ENCODE results near the gene WNK3. TPM values are rescaled to one million over a fixed set of nuclear protein-coding genes. Genes with fewer than 3 reads are reported as not detected.

Gene WNK3
- total and polyA plus RNA-seq, 10 donors: 0.06 to 1.8 (median 0.97) TPM

DNA sequence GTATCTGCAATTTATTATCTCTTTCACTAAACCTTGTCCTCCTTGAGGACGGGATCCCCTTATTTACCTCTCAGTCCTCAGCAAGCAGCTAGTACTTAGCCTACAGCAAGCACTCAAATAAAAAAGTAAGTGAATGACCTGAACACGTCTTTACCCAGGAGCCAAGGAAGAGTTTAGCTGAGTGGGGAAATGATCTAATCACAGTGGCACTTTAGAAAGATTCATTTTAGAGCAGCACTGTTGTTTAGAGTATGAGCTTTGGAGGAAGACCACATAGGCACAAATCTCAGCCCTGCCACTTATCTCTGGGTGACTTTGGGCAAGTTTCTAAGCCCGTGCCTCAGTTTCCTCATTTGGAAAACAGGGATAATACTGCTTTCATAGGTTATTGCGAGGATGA, 177.4 kb downstream of the WNK3 start:
- DNase-seq: no peak
- H3K27ac ChIP-seq: no peak overlapping the region
- H3K4me3 ChIP-seq: no peak overlapping the region
- peaks cover 0 to 12% (median 0%) of the 10 kb centered on the region in 6 donors for H3K36me3 ChIP-seq
- intact Hi-C loops (cut with DNase I; ENCODE audit: low total_unique reads): loop anchor here (10.0 kb wide), 1 partner anchor 136 kb away; the partner anchor contains the start of gene PHF8
- peaks cover 15 to 52% (median 28%) of the 10 kb centered on the region in 6 donors for H3K4me1 ChIP-seq
- 54 to 76% (median 65%) methylated on average over 4 of the region's 4 CpGs for WGBS, 5 donors
- H3K27me3 ChIP-seq (replicated peaks in 1 of 7): no peaks in the 10 kb centered on the region
- no peaks in the 10 kb centered on the region for H3K9me3 ChIP-seq
- TF ChIP-seq POLR2AphosphoS5 (IDR thresholded peaks at IDR 0.05) (no peak), POLR2A (IDR thresholded peaks at IDR 0.05) (no peak), CTCF (IDR thresholded peaks at IDR 0.05 in 8 of 11, conservative IDR thresholded peaks at IDR 0.05 in 3 of 11) (no peak)

- no peak overlapping the region for H3K4me3 ChIP-seq
- H3K4me1 ChIP-seq: peaks cover 15 to 47% (median 28%) of the 10 kb centered on the region in 6 donors
- H3K27me3 ChIP-seq (replicated peaks in 1 of 7): no peaks in the 10 kb centered on the region
- intact Hi-C loops (cut with DNase I; ENCODE audit: low total_unique reads): no loop called here
- TF ChIP-seq POLR2A (IDR thresholded peaks at IDR 0.05): no peak
- no peak for TF ChIP-seq POLR2AphosphoS5 (IDR thresholded peaks at IDR 0.05)
- no peak for TF ChIP-seq CTCF (IDR thresholded peaks at IDR 0.05 in 8 of 11, conservative IDR thresholded peaks at IDR 0.05 in 3 of 11)
- 53 to 77% (median 66%) methylated on average over 5 of the region's 5 CpGs for WGBS, 5 donors
- peaks cover 0 to 22% (median 0%) of the 10 kb centered on the region in 6 donors for H3K36me3 ChIP-seq
- no peak overlapping the region for H3K27ac ChIP-seq
- DNase-seq: no peak
- H3K9me3 ChIP-seq: no peaks in the 10 kb centered on the region
Measured at GRCh38 chrX:54178100-54178940, 179.5 kb downstream of the WNK3 start.

GRCh38 chrX:54177306-54177705, 180.5 kb downstream of the WNK3 start:
- H3K9me3 ChIP-seq: no peaks in the 10 kb centered on the region
- TF ChIP-seq POLR2A (IDR thresholded peaks at IDR 0.05) (no peak), CTCF (IDR thresholded peaks at IDR 0.05 in 8 of 11, conservative IDR thresholded peaks at IDR 0.05 in 3 of 11) (no peak), POLR2AphosphoS5 (IDR thresholded peaks at IDR 0.05) (no peak)
- H3K4me3 ChIP-seq: no peak overlapping the region
- peaks cover 15 to 47% (median 28%) of the 10 kb centered on the region in 6 donors for H3K4me1 ChIP-seq
- WGBS, 5 donors: 65 to 86% (median 75%) methylated on average over 3 of the region's 3 CpGs
- H3K27me3 ChIP-seq (replicated peaks in 1 of 7): no peaks in the 10 kb centered on the region
- H3K27ac ChIP-seq: peak overlapping the region in 1 of 8 donors; percentile 21
- no peak for DNase-seq
- intact Hi-C loops (cut with DNase I; ENCODE audit: low total_unique reads): no loop called here
- H3K36me3 ChIP-seq: peaks cover 0 to 24% (median 0%) of the 10 kb centered on the region in 6 donors

GRCh38 chrX:54173791-54174190, 184.1 kb downstream of the WNK3 start:
- intact Hi-C loops (cut with DNase I; ENCODE audit: low total_unique reads): no loop called here
- 81 to 97% (median 89%) methylated on average over 3 of the region's 3 CpGs for WGBS, 5 donors
- Histone ChIP-seq H3K4me3 (no peak overlapping the region), H3K36me3 (peaks cover 0 to 24% (median 0%) of the 10 kb centered on the region in 6 donors), H3K27me3 (replicated peaks in 1 of 7) (no peaks in the 10 kb centered on the region), H3K27ac (no peak overlapping the region), H3K4me1 (peaks cover 0 to 12% (median 2%) of the 10 kb centered on the region in 6 donors), H3K9me3 (no peaks in the 10 kb centered on the region)
- no peak for DNase-seq
- TF ChIP-seq POLR2AphosphoS5 (IDR thresholded peaks at IDR 0.05): no peak
- no peak for TF ChIP-seq CTCF (IDR thresholded peaks at IDR 0.05 in 8 of 11, conservative IDR thresholded peaks at IDR 0.05 in 3 of 11)
- TF ChIP-seq POLR2A (IDR thresholded peaks at IDR 0.05): no peak
